Hippocampal formation (tissue), 2 donors: ENCODE measurements around the gene GLMP.

Experiments
- DNase-seq, 2 donors: peaks; one replicate each; lab custom pipeline; 2025; lab: John Stamatoyannopoulos, UW

GLMP gene

DNA sequence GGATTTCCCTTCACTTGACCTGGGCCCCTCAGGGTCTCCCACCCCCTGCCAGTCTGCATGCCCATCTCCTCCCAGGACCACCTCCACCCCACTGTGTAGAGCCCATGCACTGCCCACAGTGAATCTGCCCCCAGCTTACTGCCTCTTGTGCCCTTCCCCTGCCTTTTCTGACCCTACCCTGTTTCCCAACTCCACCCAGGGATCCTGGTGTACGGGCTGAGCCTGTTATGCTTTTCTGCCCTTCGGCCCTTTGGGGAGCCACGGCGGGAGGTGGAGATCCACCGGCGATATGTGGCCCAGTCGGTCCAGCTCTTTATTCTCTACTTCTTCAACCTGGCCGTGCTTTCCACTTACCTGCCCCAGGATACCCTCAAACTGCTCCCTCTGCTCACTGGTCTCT lies 9.4 kb downstream of the GLMP start:
- DNase-seq = no peak

DNA sequence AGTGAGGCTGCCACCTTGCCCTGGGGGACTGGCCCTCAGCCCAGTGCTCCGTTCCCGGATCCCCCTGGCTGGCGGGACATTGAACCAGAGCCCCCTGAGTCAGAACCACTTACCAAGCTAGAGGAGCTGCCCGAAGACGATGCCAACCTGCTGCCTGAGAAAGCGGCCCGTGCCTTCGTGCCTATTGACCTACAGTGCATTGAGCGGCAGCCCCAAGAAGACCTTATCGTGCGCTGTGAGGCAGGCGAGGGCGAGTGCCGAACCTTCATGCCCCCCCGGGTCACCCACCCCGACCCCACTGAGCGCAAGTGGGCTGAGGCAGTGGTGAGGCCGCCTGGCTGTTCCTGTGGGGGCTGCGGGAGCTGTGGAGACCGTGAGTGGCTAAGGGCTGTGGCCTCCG lies 10.0 kb downstream of the GLMP start:
- no peak for DNase-seq

DNA sequence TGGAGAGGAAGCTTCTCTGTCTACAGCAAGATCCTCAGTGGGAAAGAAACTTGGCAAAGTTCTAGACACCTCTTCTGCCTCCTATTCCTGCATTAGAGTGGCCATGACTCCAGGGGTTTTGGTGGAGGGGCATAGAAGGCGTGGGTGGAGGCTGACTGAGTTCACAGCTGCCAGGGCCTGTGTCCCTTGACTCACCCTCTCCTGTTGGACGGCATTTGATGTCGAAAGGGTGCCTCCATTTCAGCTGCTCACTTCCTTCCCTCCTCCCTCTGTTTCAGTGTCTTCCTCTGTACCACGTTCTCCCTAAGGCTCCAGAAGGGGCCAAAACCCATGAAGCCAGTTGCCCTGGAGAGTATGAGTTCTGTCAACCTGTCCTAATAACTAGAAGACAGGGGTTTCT lies 10.7 kb downstream of the GLMP start:
- DNase-seq = no peak

DNA sequence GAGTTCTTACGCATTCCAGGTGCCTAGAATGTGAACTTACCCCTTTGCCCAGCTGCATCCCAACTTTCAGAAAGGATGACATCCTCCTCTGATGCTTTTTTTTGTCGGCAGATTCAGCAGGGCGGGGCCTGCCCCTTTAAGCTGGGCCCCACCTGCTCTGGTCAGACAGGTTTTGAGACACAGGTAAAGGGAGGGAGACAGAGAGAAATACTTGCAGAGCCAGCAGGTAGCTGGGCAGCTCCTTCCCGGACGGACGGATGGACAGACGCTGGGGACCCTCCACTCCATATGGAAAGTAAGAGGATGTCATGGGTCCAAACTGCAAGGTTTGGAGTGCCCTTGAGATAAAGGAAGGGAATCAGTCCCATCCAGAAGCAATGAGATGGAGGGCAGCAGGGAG lies 11.4 kb downstream of the GLMP start, which contains the start of gene TMEM79:
TMEM79 (plus strand) TSS at position 214 of the 400 bp plus-strand sequence. CDS start 902 bp downstream, outside the sequence.
- DNase-seq = no peak

DNA sequence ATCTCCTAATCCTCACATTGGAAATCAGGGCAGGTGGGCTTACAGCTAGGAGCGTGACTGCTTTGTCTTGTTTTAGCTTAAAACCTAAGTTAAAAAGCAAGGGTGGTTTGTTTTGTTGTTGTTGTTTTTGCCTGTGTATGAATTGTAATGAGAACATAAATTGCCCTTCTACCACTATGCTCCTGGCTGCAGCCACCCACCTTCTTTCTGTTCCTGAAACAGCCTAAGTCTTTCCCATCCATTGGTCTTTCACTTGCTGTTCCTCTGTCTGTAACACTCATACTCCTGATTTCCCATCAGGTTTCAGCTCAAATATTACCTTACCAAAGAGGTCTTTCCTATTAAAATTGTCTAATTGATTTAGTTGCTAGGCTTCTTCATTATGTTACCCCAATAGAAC lies 12.0 kb downstream of the GLMP start:
- DNase-seq = no peak

DNA sequence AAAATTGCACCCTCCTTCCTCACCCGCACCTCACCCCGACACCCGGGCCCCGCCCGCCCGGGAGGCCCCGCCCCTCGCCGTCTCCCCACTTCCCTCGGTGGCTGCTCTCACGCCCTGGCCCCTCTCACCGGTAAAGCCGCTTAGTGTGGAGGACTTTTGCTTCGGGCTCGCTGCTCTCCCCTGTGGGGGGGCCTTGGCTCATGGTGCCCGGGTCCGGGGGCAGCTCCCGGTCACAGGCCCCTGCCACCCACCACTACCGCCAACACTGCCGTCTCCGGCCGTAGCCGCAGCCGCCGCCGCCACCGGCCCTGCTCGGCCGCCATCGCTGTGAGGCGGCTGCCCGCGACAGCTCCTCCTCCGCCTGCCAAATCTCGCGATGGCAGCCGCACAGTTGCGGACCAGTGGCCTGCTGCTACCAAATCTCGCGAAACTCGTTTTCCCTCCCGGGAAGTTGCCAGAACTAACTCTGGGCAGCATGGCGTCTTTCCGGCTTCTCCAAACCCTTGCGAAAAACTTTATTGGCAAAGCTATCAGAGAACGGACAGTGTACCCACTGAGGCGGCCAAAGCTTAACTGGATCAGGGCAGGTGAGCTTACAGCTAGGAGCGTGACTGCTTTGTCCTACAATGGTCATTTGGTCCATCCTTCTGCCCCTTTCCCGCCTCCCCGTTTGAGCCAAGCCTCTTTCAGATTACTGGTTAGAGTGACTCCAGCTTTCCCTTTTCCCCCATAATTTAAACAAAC lies 12.8 kb downstream of the GLMP start, which contains the start of gene SMG5:
SMG5 (minus strand) TSS at position 347 of the 744 bp plus-strand sequence; CDS start at position 202, 145 bp downstream.
- DNase-seq = peak; percentile 90 to 97

DNA sequence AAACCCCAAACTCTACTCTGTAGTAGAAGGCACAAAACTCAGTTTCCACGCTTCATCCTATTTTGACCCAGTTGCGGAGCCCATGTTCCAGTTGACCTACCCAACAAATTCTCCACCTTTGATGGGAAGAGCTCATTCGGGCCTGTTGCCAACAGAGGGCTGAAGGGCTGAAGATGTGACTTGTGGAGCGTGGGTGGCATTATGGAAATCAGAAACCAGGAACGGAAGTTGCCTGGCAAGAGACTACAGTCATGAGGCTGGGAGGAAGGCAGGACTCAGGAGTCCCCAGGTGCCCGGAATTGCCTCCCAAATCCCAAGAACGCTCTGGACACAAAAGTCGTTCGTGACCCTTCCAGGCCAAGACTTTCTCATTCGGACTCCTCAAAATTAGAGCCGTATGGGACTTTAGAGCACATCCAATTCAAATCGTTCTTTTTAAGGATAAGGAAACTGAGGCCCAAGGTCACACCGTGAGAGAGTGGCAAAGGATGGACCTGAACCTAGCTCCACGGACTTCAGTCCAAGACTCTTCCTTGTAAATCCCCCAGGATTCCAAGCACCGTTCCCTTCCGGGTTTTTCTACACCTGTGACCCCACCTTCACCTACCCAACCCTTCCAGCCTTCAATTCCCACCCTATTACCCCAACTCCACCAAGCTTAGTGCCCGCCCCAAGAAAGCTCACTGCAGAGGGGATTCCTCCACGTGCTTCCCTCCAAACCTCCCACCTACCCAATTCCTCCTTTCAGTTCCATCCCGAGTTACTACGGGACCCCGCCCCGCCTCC lies 13.6 kb downstream of the GLMP start:
- DNase-seq = no peak

DNA sequence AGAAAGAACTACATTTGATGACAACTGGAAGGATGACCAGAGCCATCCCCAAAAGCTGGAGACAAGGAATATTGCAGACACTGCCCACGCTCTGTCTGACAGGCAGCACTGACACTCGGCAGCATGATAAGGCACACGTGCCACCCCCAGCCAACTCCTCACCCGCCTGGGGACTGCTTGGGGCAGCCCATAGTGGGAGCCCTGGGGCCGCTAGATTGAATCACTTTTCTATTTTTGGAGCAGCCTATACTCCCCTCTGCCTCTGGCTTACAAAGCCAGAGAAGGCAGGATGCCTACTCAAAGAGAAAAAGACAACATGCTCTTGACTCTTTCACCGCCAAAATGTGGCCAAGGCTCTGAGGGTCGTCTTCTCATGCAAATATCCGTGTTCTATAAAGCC lies 14.2 kb downstream of the GLMP start:
- no peak for DNase-seq

DNA sequence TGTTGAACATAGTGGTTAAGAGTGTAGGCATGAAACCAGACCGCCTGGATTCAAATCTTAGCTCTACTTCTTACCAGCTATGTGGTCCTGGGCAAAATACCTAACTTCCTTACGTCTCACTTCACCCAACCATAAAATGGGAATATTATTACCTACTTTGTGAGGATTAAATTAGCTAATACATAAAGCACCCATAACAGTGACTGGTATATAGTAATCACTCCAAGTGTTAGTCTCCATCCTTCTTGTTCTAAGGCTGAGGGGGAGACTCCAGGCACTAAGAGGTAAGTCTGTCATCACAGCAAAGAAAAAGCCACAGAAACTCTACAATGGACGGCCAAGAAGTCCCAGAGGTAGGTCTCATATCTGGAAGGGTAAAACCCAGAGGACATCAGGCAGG lies 15.6 kb downstream of the GLMP start:
- no peak for DNase-seq

DNA sequence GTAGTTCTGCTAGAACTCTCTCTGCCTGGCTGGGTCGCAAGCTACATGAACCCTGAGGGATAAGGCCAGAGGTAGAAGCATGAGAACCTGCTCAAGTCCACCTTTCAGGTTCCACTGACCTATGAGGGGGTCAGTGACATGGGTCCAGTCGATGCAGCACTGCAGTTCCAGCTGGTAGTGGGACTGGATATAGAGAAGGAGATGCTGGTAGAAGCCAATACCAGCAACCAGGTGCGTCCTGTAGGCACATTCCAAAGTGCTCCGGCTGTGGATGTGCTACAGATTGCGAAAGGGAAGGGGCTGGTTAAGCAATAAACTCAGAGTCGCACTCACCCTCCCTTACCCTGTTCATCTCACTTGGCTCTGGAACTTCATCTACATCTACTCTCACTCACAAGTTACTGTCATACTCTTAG lies 18.5 kb downstream of the GLMP start:
- DNase-seq = no peak

DNA sequence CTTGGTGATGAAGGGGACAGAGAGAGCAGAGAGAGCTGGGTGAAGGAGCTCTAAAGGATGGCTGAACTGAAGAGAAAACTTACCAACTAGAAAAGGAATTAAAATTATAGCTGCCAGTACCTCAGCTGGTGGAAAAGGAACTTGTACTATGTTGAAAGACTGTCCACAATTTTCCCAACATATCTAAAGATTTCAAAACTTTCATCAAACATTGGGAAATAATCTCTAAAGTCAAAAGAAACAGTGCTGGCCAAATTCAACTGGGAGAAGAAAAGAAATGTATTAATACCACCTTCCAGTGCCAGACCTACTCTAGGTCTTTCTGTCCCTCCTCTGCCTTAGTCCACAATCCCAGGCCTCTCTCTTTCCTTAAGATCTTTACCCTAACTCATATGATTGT lies 18.9 kb downstream of the GLMP start:
- DNase-seq = no peak

DNA sequence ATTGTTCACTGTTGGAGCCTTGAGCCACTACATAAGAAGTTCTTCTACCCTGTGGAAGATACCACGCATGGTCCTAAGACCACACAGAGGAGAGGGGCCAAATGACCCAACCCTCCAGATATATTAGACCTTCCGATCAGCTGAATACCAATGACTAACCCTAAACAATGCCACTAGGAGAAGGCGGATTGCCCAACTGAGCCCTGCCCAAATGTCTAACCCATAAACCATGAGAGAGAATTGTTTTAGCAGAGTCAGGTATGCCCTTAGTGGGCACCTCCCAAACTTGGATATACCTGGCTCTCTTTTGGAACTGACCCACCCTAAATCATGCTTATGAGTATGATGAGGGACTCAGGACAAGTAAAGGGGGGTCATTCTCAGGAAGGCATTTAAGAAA lies 25.2 kb downstream of the GLMP start:
- DNase-seq = no peak

DNA sequence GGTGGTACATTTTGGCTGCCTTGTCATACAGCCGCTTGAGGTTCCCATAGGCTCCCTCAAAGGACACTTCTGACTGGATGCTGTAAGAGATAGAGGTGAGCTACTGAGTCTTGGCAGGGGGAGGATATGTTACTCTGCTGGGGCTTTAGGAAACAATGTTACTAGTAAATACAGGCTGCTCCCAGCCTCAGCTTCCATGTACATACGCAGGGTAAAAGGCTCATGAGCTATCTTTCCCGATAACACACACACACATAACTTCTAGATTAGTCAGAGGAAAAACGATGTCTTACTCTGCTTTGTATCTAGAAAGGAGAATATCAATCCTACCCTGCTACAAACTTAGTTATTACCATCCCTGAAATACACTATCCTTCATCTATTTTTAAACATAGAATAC lies 27.1 kb downstream of the GLMP start:
- DNase-seq = no peak

DNA sequence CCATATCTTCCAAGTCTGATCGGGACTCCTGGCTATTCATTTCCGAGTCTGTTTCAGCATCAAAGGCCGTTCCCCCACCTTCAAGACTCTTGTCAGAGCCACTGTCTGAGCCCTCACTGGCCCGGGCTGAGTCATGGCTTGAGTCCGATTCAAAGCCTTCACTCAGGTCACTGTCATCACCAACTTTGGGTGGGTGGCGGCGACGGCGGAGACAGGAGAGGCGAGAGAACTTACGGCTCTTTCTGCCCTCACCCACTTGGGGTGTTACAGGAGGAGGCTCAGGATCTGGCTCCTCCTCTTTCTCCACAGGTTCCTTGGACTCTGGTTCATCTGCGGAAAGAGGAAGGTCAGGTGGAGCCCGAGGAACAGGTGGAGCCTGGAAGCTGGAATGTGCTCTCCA lies 29.4 kb downstream of the GLMP start:
- DNase-seq = no peak

DNA sequence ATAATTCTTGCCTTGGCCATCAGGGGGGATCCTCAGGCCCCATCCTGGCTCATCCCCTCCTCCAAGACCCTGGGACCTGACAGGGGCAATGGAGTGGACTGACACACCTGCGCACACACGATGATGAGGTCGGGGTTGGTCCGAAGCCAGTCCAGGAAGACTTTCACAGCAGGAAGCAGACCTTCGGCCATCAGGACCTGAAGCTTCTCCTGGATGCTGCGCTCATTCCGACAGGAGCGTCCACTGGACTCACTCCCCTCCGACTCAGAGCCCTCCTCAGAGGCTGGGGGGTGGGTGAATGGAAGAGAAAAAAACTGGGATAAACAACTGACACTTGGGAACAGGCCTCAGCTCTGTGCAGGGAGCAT lies 32.2 kb downstream of the GLMP start:
- DNase-seq = no peak

DNA sequence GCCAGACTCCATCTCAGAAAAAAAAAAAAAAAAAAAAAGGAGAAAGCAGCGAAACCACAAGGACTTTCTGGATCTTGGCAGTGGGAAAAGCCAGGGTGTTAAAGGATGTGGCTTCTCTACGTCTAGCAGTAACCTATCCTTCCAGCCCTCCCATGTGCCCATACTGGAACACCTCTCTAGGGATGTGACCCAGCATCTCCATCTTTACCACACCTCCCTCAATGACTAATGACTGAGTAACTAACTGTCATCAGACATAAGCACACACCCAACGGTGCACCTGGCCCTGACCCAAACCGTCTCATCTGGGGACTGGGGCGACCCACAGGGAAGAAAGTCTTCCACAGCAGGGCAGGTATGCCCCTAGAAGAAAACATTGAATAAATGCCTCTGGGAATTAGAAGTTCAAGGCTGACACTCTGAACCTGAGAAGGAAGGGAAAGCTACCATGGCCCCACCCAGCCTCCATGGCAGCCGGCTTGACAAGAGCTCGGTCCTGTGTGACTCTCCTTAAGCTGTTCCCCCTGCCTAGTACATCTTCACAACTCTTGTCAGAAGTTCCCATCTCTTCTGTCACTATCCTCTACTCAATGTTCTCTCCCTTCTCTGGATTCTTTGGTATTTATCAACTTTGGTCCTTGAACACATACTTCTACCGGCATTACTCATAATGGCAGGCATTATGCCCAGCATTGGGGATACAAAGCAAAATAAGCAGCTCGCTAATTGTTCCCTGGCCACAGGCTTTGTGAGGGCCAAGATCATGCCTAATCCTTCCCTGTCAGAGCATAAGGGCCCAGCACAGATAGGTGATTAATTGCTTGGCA lies 32.8 kb downstream of the GLMP start:
- DNase-seq = no peak

DNA sequence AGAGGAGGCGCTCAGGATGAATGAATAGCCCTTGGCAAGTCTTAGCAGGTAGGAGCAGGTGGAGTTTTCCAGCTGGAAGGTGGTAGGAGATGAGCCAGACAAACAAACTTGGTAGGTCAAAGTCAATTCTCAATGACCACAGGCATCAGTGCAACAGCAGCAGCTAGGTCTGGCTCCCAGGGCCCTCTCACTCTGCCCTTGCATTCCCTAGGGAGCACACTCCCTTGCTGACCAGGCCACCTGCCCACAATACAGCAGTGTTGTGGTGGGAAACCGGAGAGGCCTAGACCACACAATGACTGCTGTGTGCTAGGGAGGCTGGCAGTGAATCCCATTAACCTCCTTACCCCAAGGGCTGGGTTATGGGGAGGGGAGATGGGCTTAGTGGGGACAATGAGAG lies 34.6 kb downstream of the GLMP start:
- peak in 1 of 2 donors; percentile 29 for DNase-seq

DNA sequence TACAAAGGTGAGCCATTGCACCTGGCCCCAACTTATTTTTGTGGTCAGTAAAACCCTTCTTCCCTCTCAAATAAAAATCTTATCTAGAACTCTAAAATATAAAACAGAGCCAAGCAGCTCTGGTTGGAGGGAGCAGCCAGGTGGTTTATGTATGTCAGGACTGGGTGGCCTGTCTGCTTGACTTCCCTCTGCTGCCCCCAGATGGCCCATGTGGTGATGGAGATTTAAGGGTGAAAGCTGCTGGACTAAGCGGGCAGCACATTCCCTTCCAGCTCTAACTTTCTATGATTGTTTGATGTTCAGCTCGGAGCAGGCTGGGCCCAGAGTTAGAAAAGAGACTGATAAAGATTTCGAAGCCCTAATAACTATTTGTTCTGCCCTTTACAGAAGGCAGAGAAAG lies 35.7 kb downstream of the GLMP start:
- DNase-seq = peak; percentile 33 to 38

DNA sequence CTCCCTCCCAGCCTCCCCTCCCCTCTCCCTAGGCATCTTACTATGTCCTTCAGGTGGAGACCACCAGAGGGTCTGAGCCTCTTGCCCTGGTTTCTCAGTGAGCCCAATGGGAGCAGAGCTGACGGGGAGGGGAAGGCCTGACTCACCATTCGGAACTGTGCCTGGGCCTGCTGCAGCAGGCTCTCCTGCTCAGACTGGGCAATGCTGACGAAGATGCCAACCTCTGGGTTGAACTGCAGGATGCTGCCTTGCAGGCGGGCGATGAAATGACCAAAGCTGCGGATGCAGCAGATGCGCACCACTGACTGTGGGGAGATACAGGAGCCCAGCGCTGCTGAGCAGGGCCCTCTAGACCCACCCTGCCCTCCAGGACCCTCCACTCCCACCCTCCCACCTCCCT lies 36.6 kb downstream of the GLMP start:
- no peak for DNase-seq

DNA sequence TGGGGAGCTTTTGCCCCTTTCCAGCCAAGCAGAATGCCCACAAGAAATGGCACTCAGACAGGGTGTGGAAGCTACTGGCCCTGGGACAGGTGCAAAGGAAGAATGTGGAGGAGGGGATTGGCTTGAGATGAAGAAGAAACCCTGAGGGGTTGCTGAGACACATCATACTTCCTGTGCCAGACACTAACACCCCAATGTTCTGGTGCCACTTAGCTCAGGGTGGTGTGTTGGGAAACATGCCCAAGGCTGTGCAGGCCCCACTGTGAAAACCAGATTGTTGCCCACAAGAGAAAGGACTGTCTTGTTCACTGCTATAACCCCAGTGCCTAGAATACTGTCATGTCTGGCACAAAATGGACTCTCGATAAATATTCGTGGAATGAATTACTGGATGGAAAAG lies 37.8 kb downstream of the GLMP start:
- no peak for DNase-seq

DNA sequence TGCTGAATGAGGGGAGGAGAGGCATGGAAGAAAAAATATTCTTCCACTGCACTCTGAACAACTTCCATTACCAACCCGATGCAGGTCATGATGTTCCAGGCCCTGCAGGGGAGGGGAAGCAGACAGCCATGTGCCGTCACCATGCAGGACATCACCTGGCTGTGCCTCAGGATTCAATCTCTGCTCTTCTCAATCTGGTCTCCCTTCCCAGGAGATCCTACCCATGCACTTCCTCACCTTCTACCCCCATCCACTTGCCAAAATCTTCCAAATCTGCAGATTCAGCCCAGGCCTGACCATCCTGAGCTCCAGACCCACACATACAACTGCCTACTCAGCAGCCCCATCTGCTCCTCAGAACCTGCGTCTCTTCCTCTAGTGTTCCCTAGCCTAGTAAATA lies 41.8 kb downstream of the GLMP start:
- no peak for DNase-seq

DNA sequence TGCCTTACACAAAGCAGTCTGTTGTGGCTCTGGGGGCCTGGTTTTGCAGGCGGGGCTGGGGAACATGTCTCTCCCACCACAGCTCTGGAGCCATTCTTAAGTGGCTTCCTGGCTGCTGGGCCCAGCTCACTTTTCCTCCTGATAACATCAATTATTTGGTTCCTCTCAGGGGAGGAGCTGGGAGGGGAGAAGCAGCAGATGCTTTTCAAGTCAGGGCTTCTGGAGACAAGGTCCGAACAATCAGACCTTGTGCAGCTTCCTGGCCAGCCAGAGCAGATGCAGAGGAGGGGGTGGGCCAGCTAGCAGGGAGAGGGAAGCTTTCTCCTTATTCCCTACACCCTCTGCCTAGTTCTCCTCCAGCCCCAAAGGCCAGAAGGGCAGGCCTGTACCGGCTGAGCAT lies 44.0 kb downstream of the GLMP start:
- DNase-seq = no peak

DNA sequence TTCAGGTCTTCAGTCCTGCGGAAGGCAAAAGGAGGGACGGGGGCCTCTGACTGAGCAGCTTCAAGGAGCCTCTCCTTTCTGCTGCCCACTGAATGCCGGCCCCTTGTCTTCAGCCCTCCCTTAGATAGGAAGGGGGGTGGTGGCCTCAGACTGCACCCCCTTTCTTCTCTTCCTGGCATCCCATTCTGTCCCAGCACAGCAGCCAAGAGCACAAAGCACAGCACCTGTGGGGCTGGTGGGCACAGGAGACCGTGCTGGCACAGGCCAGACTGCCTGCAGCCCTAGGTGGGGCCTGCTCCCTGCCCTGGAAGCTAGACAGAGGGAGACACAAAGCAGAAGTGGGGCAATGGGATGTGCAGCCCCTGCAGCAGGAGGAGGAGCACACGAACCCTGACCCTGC lies 45.9 kb downstream of the GLMP start:
- no peak for DNase-seq
